Effector memory CD4-positive, alpha-beta T cell (primary cell): ENCODE measurements around the gene PIGP.

Experiments
- DNase-seq, 3 donors: peaks; one replicate each; pipeline ENCODE4 v3.0.0-alpha.2; 2020
- H3K27ac ChIP-seq: 2 replicates; pipeline ENCODE4 v1.7.0; 2013; ENCODE audit warnings: mild to moderate bottlenecking, low read length, moderate library complexity; ENCODE audit not compliant: insufficient read depth, poor library complexity, severe bottlenecking
- H3K27me3 ChIP-seq: replicated peaks from 2 replicates; pipeline ENCODE4 v1.7.0; 2013; ENCODE audit warnings: mild to moderate bottlenecking, low read length; ENCODE audit not compliant: insufficient read depth, control insufficient read depth, poor library complexity, severe bottlenecking
- H3K36me3 ChIP-seq: 2 replicates; pipeline ENCODE4 v1.7.0; 2013; ENCODE audit warnings: mild to moderate bottlenecking, low read length, moderate library complexity; ENCODE audit not compliant: control insufficient read depth, insufficient read depth
- H3K4me1 ChIP-seq: 2 replicates; pipeline ENCODE4 v1.7.0; 2013; ENCODE audit warnings: low read length, mild to moderate bottlenecking; ENCODE audit not compliant: control insufficient read depth, insufficient read depth, poor library complexity, severe bottlenecking
- H3K4me3 ChIP-seq: 2 replicates; pipeline ENCODE4 v1.7.0; 2013; ENCODE audit warnings: low read length, low read depth, mild to moderate bottlenecking; ENCODE audit not compliant: insufficient read depth, poor library complexity, severe bottlenecking
- H3K9me3 ChIP-seq: 2 replicates; pipeline ENCODE4 v1.7.0; 2013; ENCODE audit warnings: mild to moderate bottlenecking, low read length, moderate library complexity; ENCODE audit not compliant: control insufficient read depth

The PIGP gene

GRCh38 chr21:37032877-37033471, 39.9 kb downstream of the PIGP start:
- Histone ChIP-seq H3K4me3 (no peak overlapping the region), H3K36me3 (no peaks in the 10 kb centered on the region), H3K4me1 (no peaks in the 10 kb centered on the region), H3K27ac (no peak overlapping the region), H3K27me3 (no peaks in the 10 kb centered on the region), H3K9me3 (no peaks in the 10 kb centered on the region)
- DNase-seq, result no peak

GRCh38 chr21:37032293-37032692, 40.6 kb downstream of the PIGP start:
- Histone ChIP-seq H3K4me3 (no peak overlapping the region), H3K27me3 (no peaks in the 10 kb centered on the region), H3K9me3 (no peaks in the 10 kb centered on the region), H3K4me1 (no peaks in the 10 kb centered on the region), H3K27ac (no peak overlapping the region), H3K36me3 (no peaks in the 10 kb centered on the region)
- DNase-seq, result no peak

- H3K27me3 ChIP-seq, result no peaks in the 10 kb centered on the region
- no peaks in the 10 kb centered on the region for H3K36me3 ChIP-seq
- H3K27ac ChIP-seq, result no peak overlapping the region
- no peaks in the 10 kb centered on the region for H3K9me3 ChIP-seq
- no peak for DNase-seq
- H3K4me3 ChIP-seq, result no peak overlapping the region
- H3K4me1 ChIP-seq, result no peaks in the 10 kb centered on the region
Observed at GRCh38 chr21:37030864-37031263, 42.0 kb downstream of the PIGP start.

GRCh38 chr21:37028570-37028969, 44.3 kb downstream of the PIGP start:
- no peak for DNase-seq
- H3K36me3 ChIP-seq, result no peaks in the 10 kb centered on the region
- no peaks in the 10 kb centered on the region for H3K9me3 ChIP-seq
- no peaks in the 10 kb centered on the region for H3K27me3 ChIP-seq
- no peak overlapping the region for H3K27ac ChIP-seq
- no peaks in the 10 kb centered on the region for H3K4me1 ChIP-seq
- H3K4me3 ChIP-seq, result no peak overlapping the region

- H3K36me3 ChIP-seq, result no peaks in the 10 kb centered on the region
- no peaks in the 10 kb centered on the region for H3K27me3 ChIP-seq
- no peak overlapping the region for H3K4me3 ChIP-seq
- no peak overlapping the region for H3K27ac ChIP-seq
- no peaks in the 10 kb centered on the region for H3K4me1 ChIP-seq
- DNase-seq, result no peak
- H3K9me3 ChIP-seq, result no peaks in the 10 kb centered on the region
Observed at GRCh38 chr21:37026499-37026898, 46.4 kb downstream of the PIGP start.

GRCh38 chr21:37017951-37018679, 54.8 kb downstream of the PIGP start:
- no peaks in the 10 kb centered on the region for H3K9me3 ChIP-seq
- H3K27me3 ChIP-seq, result no peaks in the 10 kb centered on the region
- no peak for DNase-seq
- no peak overlapping the region for H3K27ac ChIP-seq
- H3K36me3 ChIP-seq, result no peaks in the 10 kb centered on the region
- H3K4me1 ChIP-seq, result no peaks in the 10 kb centered on the region
- no peak overlapping the region for H3K4me3 ChIP-seq
